HG03520 (cell line): ENCODE measurements around the gene TRIM10.
"Not testable (repeated sequence)": the region's sequence is repeated elsewhere in the genome, so short reads cannot be mapped to it uniquely, and the experiment has no call there.

Experiments
- ATAC-seq: cut with Tn5 transposase; IDR thresholded peaks from one replicate; pipeline ENCODE4 v1.9.1; 2021; ENCODE audit warnings: mild to moderate bottlenecking, moderate library complexity; ENCODE audit not compliant: unreplicated experiment

The TRIM10 gene

DNA sequence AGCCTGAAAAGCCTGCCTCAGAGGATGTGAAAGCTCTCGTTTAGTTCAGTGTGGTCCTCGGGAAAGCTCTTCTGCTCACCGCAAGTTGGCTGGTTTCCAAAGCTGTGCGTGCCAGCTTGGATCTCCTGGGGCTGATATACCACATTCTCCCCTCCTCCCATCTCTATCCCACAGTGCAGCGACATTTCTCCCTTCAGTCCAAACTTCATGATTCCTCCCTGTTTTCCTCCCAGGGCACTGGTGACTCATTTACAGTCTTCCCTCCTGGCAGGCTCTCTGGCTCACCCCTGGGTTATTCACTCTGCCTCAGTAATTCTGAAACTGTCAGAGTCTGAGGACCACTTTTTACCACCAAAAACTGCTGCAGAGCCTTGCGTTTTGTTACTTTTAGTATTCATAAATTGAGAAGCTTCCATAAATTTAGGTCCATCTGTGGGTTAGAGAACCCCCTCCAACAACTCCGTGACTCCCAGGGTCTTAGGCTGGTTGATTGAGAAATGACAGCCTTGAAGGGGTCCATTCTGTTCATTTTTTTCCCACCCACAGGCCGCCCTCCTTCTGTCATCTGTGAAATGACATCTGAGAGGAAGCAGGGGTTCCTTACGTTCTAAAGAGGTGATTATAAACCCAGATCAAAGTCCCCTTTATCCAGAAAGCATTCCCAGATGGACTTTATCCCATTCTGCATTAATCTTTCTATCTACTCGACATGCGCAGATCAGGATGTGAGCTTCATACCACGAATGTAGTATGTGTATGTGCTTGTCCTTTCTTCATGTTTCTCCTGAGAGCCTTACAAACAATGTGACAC is 6.1 kb downstream of the TRIM10 start:
- no peak for ATAC-seq

DNA sequence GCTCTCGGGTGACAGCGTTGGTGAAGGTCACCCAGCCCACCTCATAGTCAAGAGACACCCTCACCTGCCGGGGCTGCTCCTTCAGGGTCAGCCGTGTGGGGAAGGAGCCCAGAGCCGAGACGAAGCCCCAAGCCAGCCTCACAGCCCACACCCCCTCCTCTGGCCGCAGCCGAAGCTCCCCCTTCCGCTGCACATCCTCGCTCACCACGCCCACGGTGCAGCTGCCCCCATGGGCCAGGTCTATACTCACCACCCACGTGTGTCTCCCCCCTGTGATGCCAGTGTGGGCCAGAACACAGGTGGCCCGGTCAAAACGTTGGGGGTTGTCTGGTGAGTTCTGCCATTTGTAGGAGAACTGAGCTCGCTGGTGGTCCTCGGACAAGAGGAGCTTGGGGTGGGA is 7.0 kb downstream of the TRIM10 start:
- ATAC-seq, result no peak

DNA sequence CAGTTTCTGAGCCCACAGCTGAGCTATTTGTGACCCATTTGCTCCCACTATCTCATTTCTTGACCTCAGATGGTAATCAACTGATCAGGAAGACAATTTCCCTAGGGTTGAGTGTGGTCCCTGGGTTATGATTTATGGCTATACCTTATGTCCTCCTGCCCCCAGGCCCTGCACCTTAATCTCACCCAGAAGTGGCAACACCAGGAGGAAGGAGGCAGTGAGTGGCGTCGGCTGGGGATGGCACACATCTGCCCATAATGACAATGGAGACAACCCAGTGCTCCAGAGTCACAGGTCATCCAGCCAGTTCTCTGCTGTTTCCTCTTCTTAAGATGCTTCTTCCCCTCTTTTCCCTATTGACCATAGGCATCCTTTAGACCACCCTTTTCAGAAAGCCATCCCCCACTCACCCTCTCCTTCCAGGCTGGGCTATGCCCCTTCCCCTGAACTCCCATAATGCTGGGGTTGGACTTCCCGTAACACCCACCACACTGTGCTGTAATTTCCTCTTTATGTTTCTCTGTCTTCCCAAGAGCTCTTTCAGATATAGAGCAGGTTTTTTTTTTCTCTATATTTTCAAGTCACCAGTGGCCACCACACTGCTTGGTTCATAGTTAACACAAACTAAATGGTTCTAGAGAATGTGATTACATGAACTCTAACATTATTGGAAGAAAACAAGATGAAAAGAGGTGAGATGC is 8.0 kb downstream of the TRIM10 start:
- no peak for ATAC-seq

DNA sequence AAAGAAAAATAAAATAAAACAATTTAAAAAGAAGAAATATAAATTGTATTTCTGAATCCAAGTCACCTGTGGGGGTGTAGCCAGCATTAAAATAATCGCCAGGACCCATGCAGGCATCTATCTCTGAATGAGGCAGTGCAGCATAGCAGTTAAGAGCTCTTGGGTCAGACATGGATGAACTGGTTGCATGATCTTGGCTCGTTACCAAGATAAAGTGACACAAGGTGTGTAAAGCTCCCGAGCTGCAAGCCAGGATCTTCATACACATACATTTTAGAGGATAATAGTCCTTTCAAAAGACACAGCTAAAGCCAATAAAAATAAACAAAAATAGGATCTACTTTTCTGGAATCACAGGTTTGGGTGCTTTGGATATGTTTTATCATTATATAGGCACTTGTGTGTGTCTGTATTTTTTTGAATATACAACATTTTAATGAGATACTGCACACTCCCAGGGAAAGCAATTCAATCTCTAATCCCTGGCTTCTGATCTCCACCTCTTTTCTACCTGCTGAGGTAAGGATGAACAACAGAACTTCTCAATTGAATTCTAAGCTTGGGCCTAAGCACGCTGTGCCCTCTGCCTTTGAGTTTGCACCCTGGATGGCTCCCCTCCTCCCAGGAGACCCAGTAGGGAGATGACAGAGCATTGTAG is 8.9 kb downstream of the TRIM10 start:
- no peak for ATAC-seq

DNA sequence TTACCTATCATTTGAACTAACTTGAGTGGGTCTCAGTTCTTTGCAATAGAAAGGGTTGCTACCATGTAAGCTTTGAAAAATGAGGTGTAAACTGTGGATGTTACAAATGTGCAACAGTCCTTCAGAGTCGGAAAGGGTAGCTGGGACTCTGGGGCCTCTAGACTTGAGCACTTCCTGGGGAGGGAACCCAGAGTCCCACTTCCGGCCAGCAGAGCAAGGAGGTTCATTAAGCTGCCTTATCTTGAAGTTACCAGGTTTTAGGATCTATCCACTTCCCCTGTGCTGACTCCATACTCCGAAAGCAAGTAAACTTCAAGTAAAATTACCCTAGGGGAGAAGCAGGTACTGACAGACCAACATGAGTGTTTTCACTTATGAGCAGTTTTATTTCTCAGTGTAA is 9.4 kb downstream of the TRIM10 start:
- no peak for ATAC-seq

DNA sequence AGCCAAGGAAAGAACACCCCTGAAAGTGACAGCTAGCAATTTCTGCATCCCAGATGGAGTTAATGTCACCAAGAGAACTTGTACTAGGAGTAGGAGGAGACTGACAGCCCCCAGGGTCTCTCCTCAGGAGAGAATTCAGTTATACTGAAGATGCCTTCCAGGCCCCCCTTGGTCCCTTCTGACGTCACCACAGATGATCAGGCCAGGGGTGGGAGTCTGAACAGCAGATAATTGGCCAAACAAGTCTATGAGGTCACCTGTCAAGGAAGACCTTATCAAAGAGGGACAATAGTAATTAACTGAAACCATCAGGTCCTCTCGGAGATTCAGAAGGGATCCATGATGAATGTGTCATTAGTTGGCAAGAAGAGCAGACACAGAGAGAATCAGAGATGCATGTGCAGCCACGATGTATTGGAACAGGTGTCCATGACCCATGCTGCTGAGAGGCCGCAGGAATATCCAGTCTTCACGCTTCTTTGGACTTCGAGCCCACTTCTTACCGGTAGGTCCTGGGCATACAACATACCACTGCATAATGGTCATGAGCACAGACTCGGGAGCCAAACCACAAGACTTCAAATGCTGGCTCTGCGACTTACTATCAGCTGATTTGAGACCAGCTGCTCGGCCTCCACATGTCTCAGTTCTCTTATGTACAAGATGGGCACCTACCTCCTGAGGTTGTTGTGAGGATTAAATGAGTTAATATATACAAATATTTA is 10.2 kb downstream of the TRIM10 start:
- no peak for ATAC-seq

DNA sequence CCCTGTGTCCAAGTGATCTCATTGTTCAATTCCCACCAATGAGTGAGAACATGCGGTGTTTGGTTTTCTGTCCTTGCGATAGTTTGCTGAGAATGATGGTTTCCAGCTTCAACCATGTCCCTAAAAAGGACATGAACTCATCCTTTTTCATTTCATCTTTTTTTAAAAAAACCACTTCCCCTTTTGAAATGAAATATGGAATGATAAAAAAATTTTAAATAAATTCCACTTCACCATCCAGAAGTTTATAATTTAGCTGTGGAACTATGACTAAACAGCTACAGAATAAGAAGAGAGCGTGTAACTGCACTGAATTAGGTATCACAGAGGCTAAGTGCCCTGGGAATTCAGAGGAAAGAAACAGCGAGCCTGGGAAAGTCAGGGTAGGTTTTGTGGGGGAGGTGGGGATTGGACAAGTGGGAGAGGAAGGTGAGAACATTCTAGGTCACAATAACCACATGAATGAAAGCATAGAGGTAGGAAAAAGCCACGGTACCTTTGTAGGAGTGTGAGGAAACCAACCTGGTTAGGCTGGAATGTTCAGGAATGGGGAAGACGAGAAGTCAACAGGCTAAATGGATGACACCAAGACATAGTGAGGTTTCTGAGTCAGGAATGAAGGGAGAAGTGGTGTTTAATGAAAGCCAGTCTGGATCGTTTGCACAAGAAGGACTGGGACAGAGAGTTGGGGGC is 11.0 kb downstream of the TRIM10 start:
- ATAC-seq, result no peak

DNA sequence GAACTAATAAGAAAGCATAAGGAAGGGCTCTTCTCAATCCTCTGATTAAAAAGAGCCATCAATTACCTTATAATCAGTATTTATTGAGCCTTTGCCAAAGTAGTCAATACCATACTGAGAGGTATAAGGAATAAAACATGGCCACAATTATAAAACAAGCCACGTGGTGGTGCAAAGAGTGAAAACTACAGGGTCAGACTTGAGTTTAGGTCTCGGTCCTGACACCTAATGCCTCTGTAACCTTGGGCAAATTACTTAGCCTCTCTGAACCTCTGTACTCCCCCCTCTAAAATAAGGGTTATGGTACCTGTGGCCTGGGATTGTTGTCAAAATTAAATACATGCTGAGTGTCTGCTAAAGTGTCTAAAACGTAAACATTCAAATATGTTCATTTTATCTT is 11.8 kb downstream of the TRIM10 start:
- no peak for ATAC-seq

DNA sequence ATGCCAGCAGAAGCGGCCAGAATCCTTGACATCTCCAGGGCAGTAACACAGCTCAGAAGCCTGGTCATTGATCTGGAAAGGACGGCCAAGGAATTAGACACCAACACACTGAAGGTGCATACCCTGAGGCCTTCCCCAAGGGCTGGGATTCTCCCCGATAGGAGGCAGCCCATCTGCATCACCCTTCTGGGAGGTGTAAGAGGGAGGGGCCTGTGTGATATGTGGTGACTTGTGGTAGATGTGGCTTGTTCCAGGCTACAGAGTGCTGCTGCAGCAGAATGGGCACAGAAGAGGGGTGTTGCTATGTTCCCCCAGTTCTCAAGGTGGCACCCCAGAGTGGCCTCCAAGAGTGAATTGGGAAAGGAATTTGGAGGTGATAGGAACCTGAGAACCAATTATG is 13.9 kb downstream of the TRIM10 start:
- ATAC-seq, result no peak

DNA sequence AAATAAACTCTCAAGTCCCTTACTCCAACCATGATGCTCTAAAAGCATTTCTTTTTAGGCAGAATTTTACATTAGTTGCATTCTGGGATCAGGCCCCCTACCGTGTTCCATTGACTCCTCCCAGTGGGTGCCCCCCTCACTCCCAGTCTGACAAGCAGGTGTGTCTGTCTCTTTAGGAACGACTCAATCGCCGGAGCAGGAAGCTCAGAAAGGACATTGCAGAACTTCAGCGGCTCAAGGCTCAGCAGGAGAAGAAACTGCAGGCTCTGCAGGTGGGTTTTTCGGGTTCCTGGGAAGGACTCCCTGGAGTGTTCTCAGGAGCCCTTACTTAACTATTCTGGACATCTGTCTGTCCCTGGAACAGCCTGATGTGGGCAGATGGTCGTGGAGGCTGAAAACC is 15.2 kb downstream of the TRIM10 start:
- ATAC-seq, result no peak

DNA sequence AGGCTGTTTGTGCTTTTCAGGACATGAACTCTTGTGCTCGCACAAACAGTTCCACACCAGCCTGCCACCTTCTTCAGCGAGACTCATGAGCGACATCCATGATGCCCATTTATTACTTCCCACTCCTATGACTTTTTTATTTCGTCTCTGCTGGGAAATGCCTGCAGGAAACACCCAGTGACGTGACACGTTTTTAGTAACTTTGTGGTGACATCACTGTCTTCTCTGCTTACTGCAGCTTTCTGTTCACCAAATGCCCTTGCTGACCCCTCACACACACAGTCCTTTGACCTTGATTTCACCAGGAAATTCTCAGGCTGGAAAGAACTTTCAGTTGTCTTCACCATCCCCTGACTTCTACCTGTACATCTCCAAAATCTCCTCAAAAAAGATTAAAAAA is 16.2 kb downstream of the TRIM10 start:
- ATAC-seq, result no peak

DNA sequence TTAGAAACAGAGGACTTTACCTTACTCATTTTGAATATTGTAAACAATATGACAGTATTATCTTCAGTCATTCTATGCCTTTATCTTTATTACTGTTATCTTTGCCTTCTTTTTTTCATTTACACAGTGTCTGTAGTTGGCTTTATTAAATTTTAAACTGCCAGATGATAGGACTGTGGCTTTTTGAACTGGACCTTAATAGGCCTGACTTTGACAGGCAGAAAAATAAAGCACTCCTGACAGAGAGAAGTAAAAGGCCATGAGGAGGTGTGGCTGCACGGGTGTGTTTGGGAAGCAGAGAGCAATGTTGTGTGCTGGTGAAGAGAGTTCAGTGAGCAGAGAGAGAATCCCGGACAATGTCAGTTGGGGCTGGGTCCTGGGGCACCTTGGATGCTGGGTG is 17.2 kb downstream of the TRIM10 start:
- no peak for ATAC-seq

DNA sequence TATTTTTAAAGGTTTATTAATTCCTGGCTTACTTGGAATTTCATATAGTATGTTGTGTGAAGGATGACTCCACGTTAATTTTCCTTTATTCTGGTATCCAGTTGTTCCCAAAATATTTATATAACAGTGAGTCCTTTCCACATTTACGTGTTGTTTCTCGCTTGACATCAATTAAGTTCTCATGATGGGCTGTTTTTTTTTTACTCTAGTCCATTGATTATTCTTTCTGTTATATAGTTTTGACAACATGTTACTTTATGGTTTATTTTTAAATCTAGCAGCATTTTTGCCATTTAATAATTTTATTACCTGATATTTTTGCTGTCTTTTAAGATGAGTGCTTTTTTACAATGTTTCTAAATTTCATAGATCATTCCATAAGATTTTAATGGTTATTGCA is 18.3 kb downstream of the TRIM10 start:
- no peak for ATAC-seq

DNA sequence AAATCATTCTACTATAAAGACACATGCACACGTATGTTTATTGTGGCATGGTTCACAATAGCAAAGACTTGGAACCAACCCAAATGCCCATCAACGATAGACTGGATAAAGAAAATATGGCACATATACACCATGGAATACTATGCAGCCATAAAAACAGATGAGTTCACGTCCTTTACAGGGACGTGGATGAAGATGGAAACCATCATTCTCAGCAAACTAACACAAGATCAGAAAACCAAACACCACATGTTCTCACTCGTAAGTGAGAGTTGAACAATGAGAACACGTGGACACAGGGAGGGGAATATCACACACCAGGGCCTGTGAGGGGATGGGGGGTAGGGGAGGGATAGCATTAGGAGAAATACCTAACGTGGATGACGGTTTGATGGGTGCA is 20.8 kb downstream of the TRIM10 start:
- not testable (repeated sequence) for ATAC-seq

DNA sequence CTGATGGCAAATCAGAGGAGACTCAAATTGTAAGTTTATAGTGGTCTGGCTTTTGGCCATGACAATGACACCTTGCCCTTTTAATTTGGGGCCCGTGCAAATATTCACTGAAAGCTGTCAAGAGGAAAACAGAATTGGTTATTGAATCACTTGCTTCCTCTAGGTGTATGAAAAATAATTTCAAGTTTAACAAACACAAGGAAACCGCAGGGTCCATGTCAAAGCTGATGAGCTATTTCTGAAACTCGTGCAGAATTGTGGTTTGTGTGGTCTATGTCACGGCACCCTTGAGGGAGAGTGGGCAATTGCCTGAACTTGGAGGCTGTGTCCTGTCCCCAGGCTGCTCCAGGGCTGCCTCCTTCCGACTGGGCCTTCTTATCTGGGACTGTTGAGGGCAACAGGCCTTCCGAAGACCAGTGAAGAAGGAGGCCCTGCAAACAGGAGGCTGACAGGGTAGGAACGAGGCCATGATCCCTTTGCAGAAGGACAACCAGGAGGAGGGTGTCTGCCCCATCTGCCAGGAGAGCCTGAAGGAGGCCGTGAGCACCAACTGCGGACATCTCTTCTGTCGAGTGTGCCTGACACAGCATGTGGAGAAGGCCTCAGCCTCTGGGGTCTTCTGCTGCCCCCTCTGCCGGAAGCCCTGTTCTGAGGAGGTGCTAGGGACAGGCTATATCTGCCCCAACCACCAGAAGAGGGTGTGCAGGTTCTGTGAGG is 24.3 kb downstream of the TRIM10 start:
- ATAC-seq, result no peak

DNA sequence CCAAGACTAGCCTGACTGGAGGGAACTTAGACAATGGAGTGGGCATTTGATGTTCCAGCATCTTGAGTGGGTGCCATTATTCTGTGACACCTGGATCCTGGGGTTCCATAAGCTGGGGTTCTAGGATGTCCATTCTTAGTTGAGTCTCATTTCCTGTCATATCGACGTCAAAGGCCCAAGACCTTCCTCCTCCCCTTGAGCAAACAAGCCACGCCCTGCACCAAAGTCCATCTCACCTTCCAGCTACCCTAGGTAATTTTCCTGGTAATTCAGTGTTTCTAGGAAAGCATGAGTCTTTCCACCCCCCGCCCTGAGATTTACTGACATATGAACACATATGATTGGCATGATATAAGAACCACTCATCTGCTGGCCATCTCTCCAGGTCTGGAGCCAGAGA is 25.3 kb downstream of the TRIM10 start, which contains the start of gene TRIM40:
TRIM40 (plus strand) TSS at position 384 of the 400 bp plus-strand sequence. CDS start 897 bp downstream, outside the sequence.
- ATAC-seq, result no peak

DNA sequence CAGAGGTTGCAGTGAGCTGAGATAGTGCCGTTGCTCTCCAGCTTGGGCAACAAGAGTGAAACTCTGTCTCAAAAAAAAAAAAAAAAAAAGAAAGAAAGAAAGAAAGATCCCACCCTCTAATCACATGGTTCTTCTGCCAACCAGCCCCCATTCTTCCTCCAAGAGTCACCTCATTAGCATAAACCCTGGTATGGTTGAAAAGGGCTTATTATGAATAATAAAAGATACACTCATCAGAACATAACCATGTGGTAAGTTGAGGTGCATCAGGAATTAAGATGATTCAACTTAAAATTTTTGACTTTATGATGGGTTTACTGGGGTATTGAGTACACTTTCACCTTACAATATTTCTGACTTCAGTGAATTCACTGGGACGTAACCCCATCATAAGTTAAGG is 25.9 kb downstream of the TRIM10 start:
- ATAC-seq, result no peak

DNA sequence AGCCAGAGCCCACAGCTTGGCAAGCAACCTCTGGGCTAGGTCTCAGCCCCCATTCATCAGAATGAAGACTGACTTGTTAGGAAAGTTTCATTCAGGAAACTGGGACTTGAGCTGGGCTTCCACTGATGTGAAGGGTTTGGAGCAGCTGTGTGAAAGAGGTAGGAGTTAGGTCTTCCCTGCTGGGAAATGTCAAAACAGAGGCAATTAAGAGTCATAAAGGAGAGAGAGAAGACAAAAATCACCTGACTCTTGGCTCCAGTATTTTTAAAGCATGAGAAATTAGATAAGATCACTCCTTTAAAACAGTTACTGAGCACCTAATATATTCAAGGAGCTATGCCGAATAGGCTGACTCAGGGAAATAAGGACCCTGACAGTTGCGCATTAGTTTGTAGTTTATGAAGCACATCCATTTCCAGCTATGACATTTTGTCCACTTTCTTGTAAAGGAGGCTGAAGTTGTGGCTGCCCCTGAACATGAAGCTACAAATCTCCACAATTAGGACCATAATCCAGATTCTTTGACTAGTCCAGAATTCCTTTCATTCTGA is 29.0 kb downstream of the TRIM10 start:
- no peak for ATAC-seq
